ENCODE measurements around the gene ADAMTS7.
"Not testable (repeated sequence)": the region's sequence is repeated elsewhere in the genome, so short reads cannot be mapped to it uniquely, and the experiment has no call there.

Gene ADAMTS7

DNA sequence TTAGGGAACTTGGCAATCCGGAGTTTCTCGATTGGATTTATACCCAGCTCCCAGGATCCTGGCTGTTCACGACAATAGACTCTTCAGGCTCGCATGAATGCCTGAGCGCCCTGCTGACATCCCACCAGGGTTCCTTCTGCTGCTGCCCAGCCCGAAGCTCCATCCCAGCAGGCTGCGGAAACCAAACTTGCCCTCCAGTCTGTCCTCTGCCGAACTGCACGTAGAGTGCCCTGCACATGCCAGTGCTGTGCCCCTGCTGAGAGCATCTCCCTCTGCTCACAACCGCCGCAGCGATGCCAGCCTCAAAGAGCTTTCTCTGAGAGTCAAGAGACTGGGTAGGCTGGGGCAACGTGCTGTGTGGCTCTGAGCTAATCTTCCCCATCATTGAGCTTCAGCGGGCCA is 6.9 kb downstream of the ADAMTS7 start:
- ATAC-seq = no peak

DNA sequence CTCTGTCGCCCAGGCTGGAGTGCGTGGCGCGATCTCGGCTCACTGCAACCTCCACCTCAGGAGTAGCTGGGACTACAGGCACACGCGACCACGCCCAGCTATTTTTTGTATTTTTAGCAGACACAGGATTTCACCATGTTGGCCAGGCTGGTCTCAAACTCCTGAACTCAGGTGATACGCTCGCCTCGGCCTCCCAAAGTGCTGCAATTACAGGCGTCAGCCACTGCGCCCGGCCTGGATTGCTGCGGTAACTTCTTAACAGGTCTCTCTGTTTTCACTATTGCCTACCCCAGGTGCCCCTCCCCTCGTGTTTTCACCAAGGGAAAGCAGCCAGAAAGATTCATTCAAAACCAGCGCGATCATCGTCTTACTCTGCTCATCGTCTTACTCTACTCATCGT is 10.5 kb downstream of the ADAMTS7 start:
- ATAC-seq = no peak
- TF ChIP-seq, protein P1, sequence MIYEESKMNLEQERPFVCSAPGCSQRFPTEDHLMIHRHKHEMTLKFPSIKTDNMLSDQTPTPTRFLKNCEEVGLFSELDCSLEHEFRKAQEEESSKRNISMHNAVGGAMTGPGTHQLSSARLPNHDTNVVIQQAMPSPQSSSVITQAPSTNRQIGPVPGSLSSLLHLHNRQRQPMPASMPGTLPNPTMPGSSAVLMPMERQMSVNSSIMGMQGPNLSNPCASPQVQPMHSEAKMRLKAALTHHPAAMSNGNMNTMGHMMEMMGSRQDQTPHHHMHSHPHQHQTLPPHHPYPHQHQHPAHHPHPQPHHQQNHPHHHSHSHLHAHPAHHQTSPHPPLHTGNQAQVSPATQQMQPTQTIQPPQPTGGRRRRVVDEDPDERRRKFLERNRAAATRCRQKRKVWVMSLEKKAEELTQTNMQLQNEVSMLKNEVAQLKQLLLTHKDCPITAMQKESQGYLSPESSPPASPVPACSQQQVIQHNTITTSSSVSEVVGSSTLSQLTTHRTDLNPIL (CRISPR knock-in tag; IDR thresholded peaks at IDR 0.05; ENCODE audit: low read depth) = no peak
- TF ChIP-seq BACH2 (CRISPR knock-in tag; IDR thresholded peaks at IDR 0.05; ENCODE audit: borderline replicate concordance) = no peak
- TF ChIP-seq PPARA (CRISPR knock-in tag; IDR thresholded peaks at IDR 0.05; ENCODE audit: borderline replicate concordance) = no peak
- TF ChIP-seq, protein P2, sequence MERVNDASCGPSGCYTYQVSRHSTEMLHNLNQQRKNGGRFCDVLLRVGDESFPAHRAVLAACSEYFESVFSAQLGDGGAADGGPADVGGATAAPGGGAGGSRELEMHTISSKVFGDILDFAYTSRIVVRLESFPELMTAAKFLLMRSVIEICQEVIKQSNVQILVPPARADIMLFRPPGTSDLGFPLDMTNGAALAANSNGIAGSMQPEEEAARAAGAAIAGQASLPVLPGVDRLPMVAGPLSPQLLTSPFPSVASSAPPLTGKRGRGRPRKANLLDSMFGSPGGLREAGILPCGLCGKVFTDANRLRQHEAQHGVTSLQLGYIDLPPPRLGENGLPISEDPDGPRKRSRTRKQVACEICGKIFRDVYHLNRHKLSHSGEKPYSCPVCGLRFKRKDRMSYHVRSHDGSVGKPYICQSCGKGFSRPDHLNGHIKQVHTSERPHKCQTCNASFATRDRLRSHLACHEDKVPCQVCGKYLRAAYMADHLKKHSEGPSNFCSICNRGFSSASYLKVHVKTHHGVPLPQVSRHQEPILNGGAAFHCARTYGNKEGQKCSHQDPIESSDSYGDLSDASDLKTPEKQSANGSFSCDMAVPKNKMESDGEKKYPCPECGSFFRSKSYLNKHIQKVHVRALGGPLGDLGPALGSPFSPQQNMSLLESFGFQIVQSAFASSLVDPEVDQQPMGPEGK (CRISPR knock-in tag; IDR thresholded peaks at IDR 0.05; ENCODE audit: borderline replicate concordance) = no peak
- TF ChIP-seq ESRRG (CRISPR knock-in tag; IDR thresholded peaks at IDR 0.05) = no peak
- TF ChIP-seq TOX (CRISPR knock-in tag; IDR thresholded peaks at IDR 0.05; ENCODE audit: borderline replicate concordance) = no peak
- TF ChIP-seq ZC3H10 (CRISPR knock-in tag; IDR thresholded peaks at IDR 0.05) = no peak
- no peak for TF ChIP-seq TCF4 (CRISPR knock-in tag; IDR thresholded peaks at IDR 0.05; ENCODE audit: borderline replicate concordance)
- TF ChIP-seq ZNF8 (CRISPR knock-in tag; IDR thresholded peaks at IDR 0.05) = no peak
- no peak for TF ChIP-seq RARB (CRISPR knock-in tag; IDR thresholded peaks at IDR 0.05)
- TF ChIP-seq GLIS3 (CRISPR knock-in tag; IDR thresholded peaks at IDR 0.05) = no peak
- TF ChIP-seq SNAI2 (CRISPR knock-in tag; IDR thresholded peaks at IDR 0.05) = no peak

More for the DNA sequence above, 6.9 kb downstream of the ADAMTS7 start:
- TF ChIP-seq OSR1 (CRISPR knock-in tag; IDR thresholded peaks at IDR 0.05) = no peak
- TF ChIP-seq, protein P3, sequence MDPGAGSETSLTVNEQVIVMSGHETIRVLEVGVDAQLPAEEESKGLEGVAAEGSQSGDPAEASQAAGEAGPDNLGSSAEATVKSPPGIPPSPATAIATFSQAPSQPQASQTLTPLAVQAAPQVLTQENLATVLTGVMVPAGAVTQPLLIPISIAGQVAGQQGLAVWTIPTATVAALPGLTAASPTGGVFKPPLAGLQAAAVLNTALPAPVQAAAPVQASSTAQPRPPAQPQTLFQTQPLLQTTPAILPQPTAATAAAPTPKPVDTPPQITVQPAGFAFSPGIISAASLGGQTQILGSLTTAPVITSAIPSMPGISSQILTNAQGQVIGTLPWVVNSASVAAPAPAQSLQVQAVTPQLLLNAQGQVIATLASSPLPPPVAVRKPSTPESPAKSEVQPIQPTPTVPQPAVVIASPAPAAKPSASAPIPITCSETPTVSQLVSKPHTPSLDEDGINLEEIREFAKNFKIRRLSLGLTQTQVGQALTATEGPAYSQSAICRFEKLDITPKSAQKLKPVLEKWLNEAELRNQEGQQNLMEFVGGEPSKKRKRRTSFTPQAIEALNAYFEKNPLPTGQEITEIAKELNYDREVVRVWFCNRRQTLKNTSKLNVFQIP (CRISPR knock-in tag; IDR thresholded peaks at IDR 0.05; ENCODE audit: borderline replicate concordance, low read depth) = no peak
- TF ChIP-seq ZNF8 (CRISPR knock-in tag; IDR thresholded peaks at IDR 0.05) = no peak
- TF ChIP-seq ZNF565 (CRISPR knock-in tag; conservative IDR thresholded peaks at IDR 0.05; ENCODE audit: low read depth) = no peak
- TF ChIP-seq, protein P2 (CRISPR knock-in tag; IDR thresholded peaks at IDR 0.05; ENCODE audit: borderline replicate concordance) = no peak
- no peak for TF ChIP-seq ARNTL (CRISPR knock-in tag; IDR thresholded peaks at IDR 0.05; ENCODE audit: borderline replicate concordance, low read depth)
- no peak for TF ChIP-seq ISL1 (CRISPR knock-in tag; IDR thresholded peaks at IDR 0.05)
- TF ChIP-seq, protein P4, sequence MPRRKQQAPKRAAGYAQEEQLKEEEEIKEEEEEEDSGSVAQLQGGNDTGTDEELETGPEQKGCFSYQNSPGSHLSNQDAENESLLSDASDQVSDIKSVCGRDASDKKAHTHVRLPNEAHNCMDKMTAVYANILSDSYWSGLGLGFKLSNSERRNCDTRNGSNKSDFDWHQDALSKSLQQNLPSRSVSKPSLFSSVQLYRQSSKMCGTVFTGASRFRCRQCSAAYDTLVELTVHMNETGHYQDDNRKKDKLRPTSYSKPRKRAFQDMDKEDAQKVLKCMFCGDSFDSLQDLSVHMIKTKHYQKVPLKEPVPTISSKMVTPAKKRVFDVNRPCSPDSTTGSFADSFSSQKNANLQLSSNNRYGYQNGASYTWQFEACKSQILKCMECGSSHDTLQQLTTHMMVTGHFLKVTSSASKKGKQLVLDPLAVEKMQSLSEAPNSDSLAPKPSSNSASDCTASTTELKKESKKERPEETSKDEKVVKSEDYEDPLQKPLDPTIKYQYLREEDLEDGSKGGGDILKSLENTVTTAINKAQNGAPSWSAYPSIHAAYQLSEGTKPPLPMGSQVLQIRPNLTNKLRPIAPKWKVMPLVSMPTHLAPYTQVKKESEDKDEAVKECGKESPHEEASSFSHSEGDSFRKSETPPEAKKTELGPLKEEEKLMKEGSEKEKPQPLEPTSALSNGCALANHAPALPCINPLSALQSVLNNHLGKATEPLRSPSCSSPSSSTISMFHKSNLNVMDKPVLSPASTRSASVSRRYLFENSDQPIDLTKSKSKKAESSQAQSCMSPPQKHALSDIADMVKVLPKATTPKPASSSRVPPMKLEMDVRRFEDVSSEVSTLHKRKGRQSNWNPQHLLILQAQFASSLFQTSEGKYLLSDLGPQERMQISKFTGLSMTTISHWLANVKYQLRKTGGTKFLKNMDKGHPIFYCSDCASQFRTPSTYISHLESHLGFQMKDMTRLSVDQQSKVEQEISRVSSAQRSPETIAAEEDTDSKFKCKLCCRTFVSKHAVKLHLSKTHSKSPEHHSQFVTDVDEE (CRISPR knock-in tag; IDR thresholded peaks at IDR 0.05) = no peak
- TF ChIP-seq ZFP30 (CRISPR knock-in tag; IDR thresholded peaks at IDR 0.05) = no peak
- TF ChIP-seq RARB (CRISPR knock-in tag; IDR thresholded peaks at IDR 0.05) = no peak
- no peak for TF ChIP-seq PPARA (CRISPR knock-in tag; IDR thresholded peaks at IDR 0.05; ENCODE audit: borderline replicate concordance)
- TF ChIP-seq TCF4 (CRISPR knock-in tag; IDR thresholded peaks at IDR 0.05; ENCODE audit: borderline replicate concordance) = no peak
- TF ChIP-seq SNAI2 (CRISPR knock-in tag; IDR thresholded peaks at IDR 0.05) = no peak
- no peak for TF ChIP-seq GLIS3 (CRISPR knock-in tag; IDR thresholded peaks at IDR 0.05)
- TF ChIP-seq BACH2 (CRISPR knock-in tag; IDR thresholded peaks at IDR 0.05; ENCODE audit: borderline replicate concordance) = no peak
- no peak for TF ChIP-seq CSDC2 (CRISPR knock-in tag; IDR thresholded peaks at IDR 0.05)
- no peak for TF ChIP-seq ESRRG (CRISPR knock-in tag; IDR thresholded peaks at IDR 0.05)
- no peak for TF ChIP-seq TOX (CRISPR knock-in tag; IDR thresholded peaks at IDR 0.05; ENCODE audit: borderline replicate concordance)

DNA sequence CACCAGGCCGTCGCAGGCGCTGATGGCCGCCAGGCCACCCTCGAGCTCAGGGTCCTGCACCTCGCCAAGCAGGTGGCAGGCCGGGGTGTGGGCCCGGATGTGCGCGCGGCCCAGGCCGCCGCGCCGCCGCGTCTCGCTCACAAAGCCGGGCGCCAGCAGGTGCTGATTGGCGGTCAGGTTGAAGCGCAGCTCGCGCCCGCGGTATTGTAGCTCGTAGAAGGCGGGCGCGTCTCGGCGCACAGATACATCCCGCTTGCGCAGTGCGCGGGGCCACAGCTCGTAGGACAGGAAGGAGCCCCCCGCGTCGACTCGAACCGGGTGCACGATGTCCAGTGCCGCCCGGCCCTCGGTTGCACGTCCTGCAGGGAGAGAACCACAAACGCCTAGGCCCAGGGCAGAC is 11.1 kb downstream of the ADAMTS7 start:
- ATAC-seq = no peak
- TF ChIP-seq ARNTL (CRISPR knock-in tag; IDR thresholded peaks at IDR 0.05; ENCODE audit: borderline replicate concordance, low read depth) = no peak
- TF ChIP-seq SNAI2 (CRISPR knock-in tag; IDR thresholded peaks at IDR 0.05) = no peak
- no peak for TF ChIP-seq ZFP3 (CRISPR knock-in tag; IDR thresholded peaks at IDR 0.05)
- TF ChIP-seq PPARA (CRISPR knock-in tag; IDR thresholded peaks at IDR 0.05; ENCODE audit: borderline replicate concordance) = no peak
- TF ChIP-seq ZFP30 (CRISPR knock-in tag; IDR thresholded peaks at IDR 0.05) = no peak
- TF ChIP-seq GLIS3 (CRISPR knock-in tag; IDR thresholded peaks at IDR 0.05) = no peak
- no peak for TF ChIP-seq ESRRG (CRISPR knock-in tag; IDR thresholded peaks at IDR 0.05)

DNA sequence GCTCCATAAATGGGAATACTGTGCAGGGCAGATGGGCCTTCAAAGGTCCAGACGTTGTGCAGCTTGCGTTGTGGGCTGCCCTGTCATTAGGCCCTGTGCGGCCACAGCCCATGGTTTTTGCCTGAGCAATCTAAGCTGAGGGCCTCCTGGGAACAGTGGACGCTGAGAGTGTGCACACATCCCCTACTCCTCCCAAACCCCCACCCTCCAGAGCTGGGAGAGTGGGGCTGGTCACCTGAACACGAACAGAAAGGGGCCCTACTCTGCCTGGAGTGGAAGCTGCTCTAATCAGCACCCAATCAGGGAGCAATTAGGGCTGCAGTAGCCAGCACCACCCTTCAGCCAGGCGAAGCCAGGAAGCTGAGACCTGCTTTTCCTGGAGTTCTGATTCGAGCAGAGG is 12.2 kb downstream of the ADAMTS7 start:
- ATAC-seq = not testable (repeated sequence)

DNA sequence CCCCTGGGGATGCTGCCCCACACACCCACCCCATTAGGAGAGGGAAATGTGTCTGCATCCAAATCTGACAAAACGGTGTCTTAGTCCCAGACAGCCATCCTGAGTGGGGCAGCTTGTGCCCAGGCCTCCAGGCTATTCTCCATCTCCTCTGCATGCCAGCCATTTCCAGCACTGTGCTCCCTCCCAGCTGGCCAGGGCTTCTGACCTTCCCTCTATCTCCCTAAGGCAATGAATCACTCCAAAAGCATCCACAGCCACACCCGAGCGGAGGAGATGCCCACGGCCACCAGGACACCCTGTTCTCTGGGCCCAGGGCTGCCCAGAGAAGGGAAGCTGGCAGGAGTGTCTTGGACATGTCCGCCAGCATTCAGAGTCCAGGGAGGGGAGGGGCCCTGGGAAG is 12.9 kb downstream of the ADAMTS7 start:
- peak; percentile 83 for ATAC-seq

Measured in SK-N-SH treated with all-trans-retinoic acid at 6 μM for 48 hours (cell line).